Right lobe of liver (tissue), 6 donors: ENCODE measurements around the gene RSU1. TPM values are rescaled to one million over a fixed set of nuclear protein-coding genes. Genes with fewer than 3 reads are reported as not detected.

Source experiments
- ATAC-seq, 4 donors: fragments of 200-7000 bp; cut with Tn5 transposase; one replicate each; pipeline ENCODE4 v1.9.1; 2020; ENCODE audit warnings: mild to moderate bottlenecking in 4 of 4, moderate library complexity in 4 of 4
- DNase-seq, 3 donors: peaks; one replicate each; pipeline ENCODE4 v3.0.0-alpha.2; 2020
- H3K27ac ChIP-seq, 3 donors: fragments of 200-600 bp; one replicate each; pipeline ENCODE4 v1.8.0; 2022
- H3K27me3 ChIP-seq, 2 donors: fragments of 200-600 bp; one replicate each; pipeline ENCODE4 v1.8.0; 2022
- H3K36me3 ChIP-seq, 4 donors: fragments of 200-600 bp; sonication (generic) in 1 of 4; one replicate each; pipeline versions ENCODE4 v1.5.1 to v1.8.0; 2017 to 2022; ENCODE audit warnings: control low read depth in 1 of 4
- H3K4me1 ChIP-seq, 4 donors: fragments of 200-600 bp; sonication (generic) in 1 of 4; one replicate each; pipeline versions ENCODE4 v1.5.1 to v1.8.0; 2017 to 2022; ENCODE audit warnings: control low read depth in 1 of 4
- H3K4me3 ChIP-seq, 3 donors: fragments of 200-600 bp; one replicate each; pipeline ENCODE4 v1.8.0; 2022
- H3K9me3 ChIP-seq, 4 donors: fragments of 200-600 bp; sonication (generic) in 1 of 4; one replicate each; pipeline versions ENCODE4 v1.5.1 to v1.8.0; 2017 to 2022; ENCODE audit warnings: control low read depth in 1 of 4
- CTCF ChIP-seq, 4 donors: fragments of 200-600 bp in 3 of 4; fragments of 450-650 bp in 1 of 4; IDR thresholded peaks; one replicate each; pipeline versions ENCODE4 v1.5.1 to v1.8.0; 2016 to 2022; ENCODE audit warnings: antibody characterized with exemption in 4 of 4, mild to moderate bottlenecking in 2 of 4
- POLR2A ChIP-seq: fragments of 450-650 bp; IDR thresholded peaks from one replicate; pipeline ENCODE4 v1.6.1; 2017; ENCODE audit warnings: antibody characterized with exemption, mild to moderate bottlenecking
- whole genome bisulfite sequencing: methylation state at CpG from one replicate; pipeline ENCODE4 v1.1.6; 2018; ENCODE audit warnings: low coverage, low lambda C conversion rate; ENCODE audit not compliant: insufficient coverage; ENCODE audit errors: missing lambda C conversion rate; 5-methylcytosine and 5-hydroxymethylcytosine counted together
- intact Hi-C, 2 donors: fragments of 100-400 bp; cut with DNase I; formaldehyde crosslinking; loops; one replicate each; pipeline versions ENCODE4 v1.11.2 to v1.14.1; 2022
- total RNA-seq, 6 experiments: library from RNA; depleted of rRNA in 2 of 6; stranded (reverse); fragments of >200 nt in 2 of 6; fragmentation: NEBNext Ultra II Directional in 3 of 6; extraction: Animal tissue kit (Norgen Biotek cat#: 25700) in 3 of 6; gene quantifications; one replicate each; pipeline versions ENCODE4 v1.1.0 to v1.2.4, GENCODE V29; 2016 to 2023
- donor health status: DM: no; HTN: yes; CAD: no.
- donor health status: DM: no; HTN: no; CAD: no.
- donor health status: DM: no; HTN: no; CAD: no.
- donor health status: DM: no; HTN: yes; CAD: no.
- donor health status: DM: no; HTN: yes; CAD: no.

RSU1 gene
- total RNA-seq, 6 experiments from 2014 or later: 24.1 to 44.5 (median 28.4) TPM

GRCh38 chr10:16845248-16845647, 28.0 kb upstream of the RSU1 start:
- Histone ChIP-seq H3K27ac (no peak overlapping the region), H3K9me3 (no peaks in the 10 kb centered on the region), H3K4me3 (no peak overlapping the region), H3K36me3 (no peaks in the 10 kb centered on the region), H3K27me3 (no peaks in the 10 kb centered on the region), H3K4me1 (no peaks in the 10 kb centered on the region)
- intact Hi-C loops: loop anchor here in 1 of 2 donors (10.0 kb wide), 1 partner anchor 580 kb away; no protein-coding TSS in a partner anchor
- no peak for ATAC-seq
- TF ChIP-seq POLR2A (no peak), CTCF (IDR thresholded peaks at IDR 0.05) (no peak)
- no peak for DNase-seq

- DNase-seq (no peak), ATAC-seq (peak; percentile 83 to 94 (median 88))
- Histone ChIP-seq H3K36me3 (no peaks in the 10 kb centered on the region), H3K27me3 (no peaks in the 10 kb centered on the region), H3K4me1 (no peaks in the 10 kb centered on the region), H3K4me3 (no peak overlapping the region), H3K9me3 (no peaks in the 10 kb centered on the region), H3K27ac (no peak overlapping the region)
- intact Hi-C loops: loop anchor here (5.0 to 10.0 kb wide), 3 partner anchors 409 to 581 kb away; no protein-coding TSS in a partner anchor
- TF ChIP-seq CTCF (IDR thresholded peaks at IDR 0.05) (peak; percentile 56 to 69 (median 66)), POLR2A (no peak)
- 0% methylated on average over 1 of the region's 1 CpG for WGBS
Observed at GRCh38 chr10:16843252-16843870, 26.1 kb upstream of the RSU1 start.

- Histone ChIP-seq H3K4me3 (no peak overlapping the region), H3K27ac (no peak overlapping the region), H3K36me3 (no peaks in the 10 kb centered on the region), H3K9me3 (no peaks in the 10 kb centered on the region), H3K4me1 (no peaks in the 10 kb centered on the region), H3K27me3 (no peaks in the 10 kb centered on the region)
- TF ChIP-seq POLR2A (no peak), CTCF (IDR thresholded peaks at IDR 0.05) (no peak)
- WGBS: 50% methylated on average over 8 of the region's 8 CpGs
- ATAC-seq: no peak
- no peak for DNase-seq
- intact Hi-C loops: no loop called here
Observed at GRCh38 chr10:16835228-16835627, 18.0 kb upstream of the RSU1 start.

GRCh38 chr10:16832351-16833080, 15.3 kb upstream of the RSU1 start:
- ATAC-seq: peak; percentile 38 to 62 (median 57)
- no peak overlapping the region for H3K27ac ChIP-seq
- DNase-seq: no peak

More at GRCh38 chr10:16832351-16833080, 15.3 kb upstream of the RSU1 start:
- no peaks in the 10 kb centered on the region for H3K4me1 ChIP-seq
- no peaks in the 10 kb centered on the region for H3K9me3 ChIP-seq
- no peaks in the 10 kb centered on the region for H3K36me3 ChIP-seq
- no peaks in the 10 kb centered on the region for H3K27me3 ChIP-seq
- 37% methylated on average over 11 of the region's 11 CpGs for WGBS
- intact Hi-C loops: no loop called here
- TF ChIP-seq CTCF (IDR thresholded peaks at IDR 0.05) (no peak), POLR2A (no peak)
- no peak overlapping the region for H3K4me3 ChIP-seq
